ENCODE data around the gene GSK3A. TPM values are rescaled to one million over a fixed set of nuclear protein-coding genes. Genes with fewer than 3 reads are reported as not detected.

GSK3A gene
- total RNA-seq, 1 experiment from 2014 or later: 44.6 TPM

GRCh38 chr19:42276284-42276683, 33.9 kb upstream of the GSK3A start:
- Histone ChIP-seq H3K9me3 (ENCODE audit: insufficient read depth, low read depth) (no peaks in the 10 kb centered on the region), H3F3A (ENCODE audit: insufficient read depth, low read depth) (peaks cover 17% of the 10 kb centered on the region; the same call in 1 of the 2 replicates), H3K27ac (no peak overlapping the region), H3K4me3 (no peak overlapping the region), H2AFZ (no peak overlapping the region), H3K27me3 (ENCODE audit: insufficient read depth, low read depth) (no peaks in the 10 kb centered on the region), H4K20me1 (ENCODE audit: insufficient read depth) (no peaks in the 10 kb centered on the region; the same call in 1 of the 2 replicates), H3K9me2 (ENCODE audit: insufficient read depth) (no peaks in the 10 kb centered on the region), H3K4me2 (no peak overlapping the region), H3K4me1 (replicated peaks; ENCODE audit: insufficient read depth) (peaks cover 12% of the 10 kb centered on the region), H3K36me3 (ENCODE audit: low read depth) (no peaks in the 10 kb centered on the region; the same call in 1 of the 2 replicates), H3K79me2 (ENCODE audit: low read depth) (0 out of 2 replicates have a peak, but pooled peaks cover 3% of the 10 kb centered on the region)
- ChIA-PET POLR2A (ENCODE audit: unreplicated experiment) (no interaction called here), CTCF (no interaction called here)
- intact Hi-C loops (cut with micrococcal nuclease; ENCODE audit: unreplicated experiment): no loop called here
- no peak for TF ChIP-seq EZH2 (IDR thresholded peaks at IDR 0.05; ENCODE audit: low read depth)
- TF ChIP-seq CTCF (conservative IDR thresholded peaks at IDR 0.05): no peak
- BruUV-seq (replicated peaks): no TSS peak
- no peak for DNase-seq

- DNase-seq: no peak
- H4K20me1 ChIP-seq (ENCODE audit: insufficient read depth): no peaks in the 10 kb centered on the region; the same call in 1 of the 2 replicates
- BruUV-seq (replicated peaks): no TSS peak
- intact Hi-C loops (cut with micrococcal nuclease; ENCODE audit: unreplicated experiment): no loop called here
- H3K27ac ChIP-seq: no peak overlapping the region
- no peaks in the 10 kb centered on the region for H3K27me3 ChIP-seq (ENCODE audit: insufficient read depth, low read depth)
- no peaks in the 10 kb centered on the region for H3K9me3 ChIP-seq (ENCODE audit: insufficient read depth, low read depth)
- H3K79me2 ChIP-seq (ENCODE audit: low read depth): peaks cover 8% of the 10 kb centered on the region
- H3K4me2 ChIP-seq: no peak overlapping the region
- H2AFZ ChIP-seq: no peak overlapping the region
- no peak overlapping the region for H3K4me3 ChIP-seq
- H3K4me1 ChIP-seq (replicated peaks; ENCODE audit: insufficient read depth): peaks cover 10% of the 10 kb centered on the region
- no peaks in the 10 kb centered on the region; the same call in 1 of the 2 replicates for H3K36me3 ChIP-seq (ENCODE audit: low read depth)
- ChIA-PET CTCF (no interaction called here), POLR2A (ENCODE audit: unreplicated experiment) (no interaction called here)
- peaks cover 17% of the 10 kb centered on the region; the same call in 1 of the 2 replicates for H3F3A ChIP-seq (ENCODE audit: insufficient read depth, low read depth)
- TF ChIP-seq EZH2 (IDR thresholded peaks at IDR 0.05; ENCODE audit: low read depth) (no peak), CTCF (conservative IDR thresholded peaks at IDR 0.05) (no peak)
- no peaks in the 10 kb centered on the region for H3K9me2 ChIP-seq (ENCODE audit: insufficient read depth)
Observed at GRCh38 chr19:42275517-42275916, 33.1 kb upstream of the GSK3A start.

GRCh38 chr19:42275103-42275502, 32.7 kb upstream of the GSK3A start:
- Histone ChIP-seq H3K36me3 (ENCODE audit: low read depth) (no peaks in the 10 kb centered on the region; the same call in 1 of the 2 replicates), H3K9me2 (ENCODE audit: insufficient read depth) (no peaks in the 10 kb centered on the region), H3K9me3 (ENCODE audit: insufficient read depth, low read depth) (no peaks in the 10 kb centered on the region), H3K4me2 (no peak overlapping the region), H4K20me1 (ENCODE audit: insufficient read depth) (no peaks in the 10 kb centered on the region; the same call in 1 of the 2 replicates), H3K4me3 (no peak overlapping the region), H3K27me3 (ENCODE audit: insufficient read depth, low read depth) (no peaks in the 10 kb centered on the region), H3K27ac (no peak overlapping the region), H3K4me1 (replicated peaks; ENCODE audit: insufficient read depth) (peaks cover 14% of the 10 kb centered on the region), H3F3A (ENCODE audit: insufficient read depth, low read depth) (peaks cover 17% of the 10 kb centered on the region; the same call in 1 of the 2 replicates), H3K79me2 (ENCODE audit: low read depth) (peaks cover 12% of the 10 kb centered on the region), H2AFZ (no peak overlapping the region)
- POLR2A ChIA-PET (ENCODE audit: unreplicated experiment): no interaction called here
- intact Hi-C loops (cut with micrococcal nuclease; ENCODE audit: unreplicated experiment): no loop called here
- DNase-seq: no peak
- TF ChIP-seq EZH2 (IDR thresholded peaks at IDR 0.05; ENCODE audit: low read depth): no peak
- no peak for TF ChIP-seq CTCF (conservative IDR thresholded peaks at IDR 0.05)
- BruUV-seq (replicated peaks): no TSS peak
- CTCF ChIA-PET: no interaction called here
